Ascending aorta (tissue), 2 donors: ENCODE data around the gene MBNL1. TPM values are rescaled to one million over a fixed set of nuclear protein-coding genes. Genes with fewer than 3 reads are reported as not detected.
A peak's percentile ranks its signal among the peaks of the same experiment; 100 is the strongest.

Experiments used
- DNase-seq, 2 donors: peaks; one replicate each; pipeline ENCODE4 v3.0.0-alpha.2; 2019; ENCODE audit warnings: low spot score in 2 of 2
- H3K27ac ChIP-seq, 2 donors: fragments of 200-600 bp; sonication (generic); one replicate each; pipeline ENCODE4 v1.5.1; 2016 to 2017; ENCODE audit warnings: mild to moderate bottlenecking in 1 of 2
- H3K27me3 ChIP-seq: fragments of 200-600 bp; sonication (generic); one replicate; pipeline ENCODE4 v1.5.1; 2017
- H3K36me3 ChIP-seq, 2 donors: fragments of 200-600 bp; sonication (generic); one replicate each; pipeline ENCODE4 v1.5.1; 2016
- H3K4me1 ChIP-seq, 2 donors: fragments of 200-600 bp; sonication (generic); one replicate each; pipeline ENCODE4 v1.5.1; 2016 to 2017; ENCODE audit warnings: mild to moderate bottlenecking in 1 of 2
- H3K4me3 ChIP-seq, 2 donors: fragments of 200-600 bp; sonication (generic); one replicate each; pipeline ENCODE4 v1.5.1; 2016 to 2017; ENCODE audit warnings: mild to moderate bottlenecking in 1 of 2
- H3K9me3 ChIP-seq, 2 donors: fragments of 200-600 bp; sonication (generic); one replicate each; pipeline ENCODE4 v1.5.1; 2016
- intact Hi-C: fragments of 100-400 bp; cut with DNase I; formaldehyde crosslinking; loops from one replicate; pipeline ENCODE4 v1.15.1; 2023
- total RNA-seq: library from RNA; depleted of rRNA; stranded (reverse); fragments of >200 nt; gene quantifications from one replicate; pipeline ENCODE4 v1.1.0, GENCODE V29; 2016
- TF ChIP-seq, protein P1 (sequence below), 3 experiments: fragments of 200-600 bp in 2 of 3; fragments of 450-650 bp in 1 of 3; sonication (generic) in 2 of 3; IDR thresholded peaks; one replicate each; pipeline ENCODE4 v1.5.1; 2016 to 2019; ENCODE audit warnings: antibody characterized with exemption in 3 of 3, mild to moderate bottlenecking in 1 of 3, moderate library complexity in 1 of 3

The MBNL1 gene
- total RNA-seq, 1 donor from 2014 or later: 350 TPM

DNA sequence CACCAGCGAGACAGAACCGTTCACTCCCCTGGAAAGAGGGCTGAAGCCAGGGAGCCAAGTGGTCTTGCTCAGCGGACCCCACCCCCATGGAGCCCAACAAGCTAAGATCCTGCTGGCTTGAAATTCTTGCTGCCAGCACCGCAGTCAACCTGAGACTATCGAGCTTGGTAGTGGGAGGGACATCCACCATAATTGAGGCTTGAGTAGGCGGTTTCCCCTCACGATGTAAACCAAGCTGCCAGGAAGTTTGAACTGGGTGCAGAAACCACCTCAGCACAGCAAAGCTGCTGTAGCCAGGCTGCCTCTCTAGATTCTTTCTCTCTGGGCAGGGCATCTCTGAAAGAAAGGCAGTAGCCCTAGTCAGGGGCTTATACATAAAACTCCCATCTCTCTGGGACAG lies 151.0 kb downstream of the MBNL1 start:
- no peak for DNase-seq
- intact Hi-C loops: no loop called here
- Histone ChIP-seq H3K4me3 (no peak overlapping the region), H3K9me3 (no peaks in the 10 kb centered on the region), H3K36me3 (peaks cover 48 to 61% of the 10 kb centered on the region in 2 donors), H3K27ac (peak overlapping the region in 1 of 2 donors; percentile 16), H3K27me3 (no peaks in the 10 kb centered on the region), H3K4me1 (peaks cover 6 to 15% of the 10 kb centered on the region in 2 donors)
- TF ChIP-seq, protein P1, sequence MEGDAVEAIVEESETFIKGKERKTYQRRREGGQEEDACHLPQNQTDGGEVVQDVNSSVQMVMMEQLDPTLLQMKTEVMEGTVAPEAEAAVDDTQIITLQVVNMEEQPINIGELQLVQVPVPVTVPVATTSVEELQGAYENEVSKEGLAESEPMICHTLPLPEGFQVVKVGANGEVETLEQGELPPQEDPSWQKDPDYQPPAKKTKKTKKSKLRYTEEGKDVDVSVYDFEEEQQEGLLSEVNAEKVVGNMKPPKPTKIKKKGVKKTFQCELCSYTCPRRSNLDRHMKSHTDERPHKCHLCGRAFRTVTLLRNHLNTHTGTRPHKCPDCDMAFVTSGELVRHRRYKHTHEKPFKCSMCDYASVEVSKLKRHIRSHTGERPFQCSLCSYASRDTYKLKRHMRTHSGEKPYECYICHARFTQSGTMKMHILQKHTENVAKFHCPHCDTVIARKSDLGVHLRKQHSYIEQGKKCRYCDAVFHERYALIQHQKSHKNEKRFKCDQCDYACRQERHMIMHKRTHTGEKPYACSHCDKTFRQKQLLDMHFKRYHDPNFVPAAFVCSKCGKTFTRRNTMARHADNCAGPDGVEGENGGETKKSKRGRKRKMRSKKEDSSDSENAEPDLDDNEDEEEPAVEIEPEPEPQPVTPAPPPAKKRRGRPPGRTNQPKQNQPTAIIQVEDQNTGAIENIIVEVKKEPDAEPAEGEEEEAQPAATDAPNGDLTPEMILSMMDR (IDR thresholded peaks at IDR 0.05): no peak

DNA sequence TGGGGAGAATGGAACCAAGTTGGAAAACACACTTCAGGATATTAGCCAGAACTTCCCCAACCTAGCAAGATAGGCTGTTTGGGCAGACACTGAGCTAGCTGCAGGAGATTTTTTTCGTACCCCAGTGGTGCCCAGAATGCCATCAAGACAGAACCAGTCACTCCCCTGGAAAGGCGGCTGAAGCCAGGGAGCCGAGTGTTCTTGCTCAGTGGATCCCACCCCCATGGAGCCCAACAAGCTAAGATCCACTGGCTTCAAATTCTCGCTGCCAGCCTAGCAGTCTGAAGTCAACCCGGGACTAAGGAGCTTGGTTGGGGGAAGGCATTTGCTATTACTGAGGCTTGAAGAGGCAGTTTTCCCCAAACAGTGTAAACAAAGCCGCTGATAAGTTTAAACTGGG lies 152.4 kb downstream of the MBNL1 start:
- Histone ChIP-seq H3K4me1 (peaks cover 6 to 11% of the 10 kb centered on the region in 2 donors), H3K27ac (peak overlapping the region in 1 of 2 donors; percentile 47), H3K27me3 (no peaks in the 10 kb centered on the region), H3K9me3 (no peaks in the 10 kb centered on the region), H3K4me3 (no peak overlapping the region), H3K36me3 (peaks cover 38 to 47% of the 10 kb centered on the region in 2 donors)
- no peak for DNase-seq
- TF ChIP-seq, protein P1 (IDR thresholded peaks at IDR 0.05): no peak
- intact Hi-C loops: no loop called here

DNA sequence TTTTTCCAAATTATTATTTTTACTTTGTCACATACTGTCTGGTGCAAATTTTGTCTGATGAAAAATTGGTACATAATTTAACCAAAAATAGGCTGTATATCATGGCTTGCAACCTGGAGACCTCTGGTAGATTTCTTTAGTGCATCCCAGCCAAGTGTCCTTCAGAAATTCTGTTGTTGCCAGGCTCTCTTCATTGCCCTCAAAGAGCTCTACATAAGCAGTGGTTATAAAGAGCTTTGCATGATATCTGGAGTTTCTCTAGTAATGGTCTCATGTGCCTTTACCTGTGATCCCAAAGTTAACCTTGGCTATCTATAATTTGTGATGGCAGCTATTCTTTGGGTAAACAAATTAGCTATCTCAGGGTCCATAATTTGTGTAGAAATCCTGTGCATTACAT lies 157.7 kb downstream of the MBNL1 start:
- H3K4me3 ChIP-seq: no peak overlapping the region
- H3K9me3 ChIP-seq: no peaks in the 10 kb centered on the region
- no peaks in the 10 kb centered on the region for H3K27me3 ChIP-seq
- DNase-seq: no peak
- H3K27ac ChIP-seq: peak overlapping the region; percentile 43 to 67
- TF ChIP-seq, protein P1 (IDR thresholded peaks at IDR 0.05): no peak
- peaks cover 1 to 22% of the 10 kb centered on the region in 2 donors for H3K36me3 ChIP-seq
- intact Hi-C loops: no loop called here
- peaks cover 0 to 11% of the 10 kb centered on the region in 2 donors for H3K4me1 ChIP-seq

DNA sequence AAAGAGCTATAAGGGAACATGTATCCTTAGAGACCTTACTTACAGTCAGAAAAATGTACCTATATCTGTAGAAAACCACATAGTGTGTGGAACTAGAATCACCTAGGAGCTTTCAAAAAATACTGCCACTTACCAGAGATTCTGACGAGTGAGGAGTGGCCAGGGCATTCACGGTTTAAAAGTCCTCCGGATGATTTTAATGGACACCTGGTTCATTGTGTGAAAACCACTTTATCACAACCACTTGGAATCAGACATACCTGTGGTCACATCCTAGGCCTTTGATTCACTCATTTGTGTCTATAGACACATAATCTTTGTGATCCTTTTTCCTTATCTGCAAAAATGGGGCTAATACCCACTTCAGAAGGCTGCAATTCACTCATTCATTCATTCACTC lies 159.8 kb downstream of the MBNL1 start:
- no peak overlapping the region for H3K4me3 ChIP-seq
- no peaks in the 10 kb centered on the region for H3K9me3 ChIP-seq
- no peaks in the 10 kb centered on the region for H3K27me3 ChIP-seq
- H3K36me3 ChIP-seq: peaks cover 9 to 27% of the 10 kb centered on the region in 2 donors
- peaks cover 0 to 8% of the 10 kb centered on the region in 2 donors for H3K4me1 ChIP-seq
- intact Hi-C loops: no loop called here
- no peak for DNase-seq
- TF ChIP-seq, protein P1 (IDR thresholded peaks at IDR 0.05): no peak
- peak overlapping the region in 1 of 2 donors; percentile 67 for H3K27ac ChIP-seq

DNA sequence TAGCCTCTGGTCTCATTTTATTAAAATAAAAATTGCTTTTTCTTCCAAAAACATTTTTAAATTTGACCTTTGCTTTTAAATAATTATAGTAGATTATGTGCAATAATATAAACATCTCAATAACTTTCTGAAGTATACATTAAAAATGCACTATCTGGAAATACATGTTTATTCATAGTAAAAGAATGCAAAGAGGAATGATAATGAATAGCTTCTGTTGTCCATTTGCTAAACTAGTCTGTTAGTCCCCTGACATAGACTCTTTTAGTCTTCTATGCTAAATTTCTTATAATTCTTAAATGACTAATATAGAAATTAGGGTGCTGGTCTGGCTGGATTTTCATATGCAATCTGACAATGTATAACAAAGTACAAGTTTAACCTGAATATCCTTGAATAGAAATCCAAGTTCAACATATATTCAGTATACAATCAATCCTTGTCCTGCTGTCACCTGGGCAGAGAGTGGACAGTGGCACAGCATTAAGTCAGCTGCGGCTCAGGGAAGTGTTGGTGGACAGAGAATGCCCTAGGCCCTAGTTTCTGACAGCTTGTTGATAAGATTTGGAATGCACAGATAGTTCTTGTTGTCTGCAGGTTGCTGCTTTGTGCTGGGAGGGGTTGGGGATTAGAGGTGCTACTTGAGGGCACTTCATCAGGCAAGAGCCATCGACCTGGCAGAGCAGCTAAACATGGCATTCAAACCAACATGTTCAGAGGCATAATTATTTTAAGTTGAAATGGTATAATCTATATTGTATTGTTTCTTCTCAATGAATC lies 161.7 kb downstream of the MBNL1 start:
- Histone ChIP-seq H3K27ac (peak overlapping the region; percentile 9 to 41), H3K9me3 (peaks cover 0 to 8% of the 10 kb centered on the region in 2 donors), H3K4me3 (no peak overlapping the region), H3K27me3 (no peaks in the 10 kb centered on the region), H3K4me1 (peaks cover 0 to 2% of the 10 kb centered on the region in 2 donors), H3K36me3 (peaks cover 18 to 40% of the 10 kb centered on the region in 2 donors)
- TF ChIP-seq, protein P1 (IDR thresholded peaks at IDR 0.05): no peak
- no peak for DNase-seq
- intact Hi-C loops: loop anchor here (5.0 kb wide), 1 partner anchor 88 kb away; no protein-coding TSS in a partner anchor
